ENCODE results near the gene METTL2B. TPM values are rescaled to one million over a fixed set of nuclear protein-coding genes. Genes with fewer than 3 reads are reported as not detected.

METTL2B gene
- polyA plus RNA-seq, 4 donors: 7.4 to 21.3 (median 11.2) TPM

- peaks cover 0 to 13% (median 2%) of the 10 kb centered on the region in 3 donors for H3K4me1 ChIP-seq (ENCODE audit: control insufficient read depth in 3 of 3, insufficient read depth in 2 of 3, low read depth in 1 of 3, low read length in 2 of 3)
- H3K4me3 ChIP-seq (ENCODE audit: low read depth in 1 of 3, low read length in 3 of 3): no peak overlapping the region
- FAIRE-seq (no peak), DNase-seq (no peak)
- H3K9me3 ChIP-seq (ENCODE audit: control insufficient read depth in 2 of 2, insufficient read depth in 1 of 2, low read depth in 1 of 2, low read length in 1 of 2): no peaks in the 10 kb centered on the region
- H3K36me3 ChIP-seq (ENCODE audit: control insufficient read depth in 3 of 3, insufficient read depth in 2 of 3, low read depth in 1 of 3, low read length in 3 of 3): no peaks in the 10 kb centered on the region
- WGBS, 3 donors: 85 to 90% (median 87%) methylated on average over 8 of the region's 8 CpGs
- H3K27ac ChIP-seq (ENCODE audit: low read depth in 1 of 3, low read length in 2 of 3): no peak overlapping the region
- no peaks in the 10 kb centered on the region for H3K27me3 ChIP-seq (ENCODE audit: control insufficient read depth in 3 of 3, insufficient read depth in 3 of 3, low read length in 3 of 3)
Observed at GRCh38 chr7:128437426-128438332, 38.9 kb upstream of the METTL2B start.

GRCh38 chr7:128442356-128442755 lies 34.2 kb upstream of the METTL2B start:
- peak overlapping the region in 1 of 3 donors; percentile 80 for H3K27ac ChIP-seq (ENCODE audit: low read depth in 1 of 3, low read length in 2 of 3)
- DNase-seq (peak; percentile 74 to 77), FAIRE-seq (no peak)
- peaks cover 0 to 34% (median 2%) of the 10 kb centered on the region in 3 donors for H3K4me1 ChIP-seq (ENCODE audit: control insufficient read depth in 3 of 3, insufficient read depth in 2 of 3, low read depth in 1 of 3, low read length in 2 of 3)
- no peaks in the 10 kb centered on the region for H3K27me3 ChIP-seq (ENCODE audit: control insufficient read depth in 3 of 3, insufficient read depth in 3 of 3, low read length in 3 of 3)
- H3K4me3 ChIP-seq (ENCODE audit: low read depth in 1 of 3, low read length in 3 of 3): no peak overlapping the region
- WGBS, 3 donors: 13 to 63% (median 43%) methylated on average over 3 of the region's 3 CpGs
- H3K36me3 ChIP-seq (ENCODE audit: control insufficient read depth in 3 of 3, insufficient read depth in 2 of 3, low read depth in 1 of 3, low read length in 3 of 3): no peaks in the 10 kb centered on the region
- no peaks in the 10 kb centered on the region for H3K9me3 ChIP-seq (ENCODE audit: control insufficient read depth in 2 of 2, insufficient read depth in 1 of 2, low read depth in 1 of 2, low read length in 1 of 2)

DNA sequence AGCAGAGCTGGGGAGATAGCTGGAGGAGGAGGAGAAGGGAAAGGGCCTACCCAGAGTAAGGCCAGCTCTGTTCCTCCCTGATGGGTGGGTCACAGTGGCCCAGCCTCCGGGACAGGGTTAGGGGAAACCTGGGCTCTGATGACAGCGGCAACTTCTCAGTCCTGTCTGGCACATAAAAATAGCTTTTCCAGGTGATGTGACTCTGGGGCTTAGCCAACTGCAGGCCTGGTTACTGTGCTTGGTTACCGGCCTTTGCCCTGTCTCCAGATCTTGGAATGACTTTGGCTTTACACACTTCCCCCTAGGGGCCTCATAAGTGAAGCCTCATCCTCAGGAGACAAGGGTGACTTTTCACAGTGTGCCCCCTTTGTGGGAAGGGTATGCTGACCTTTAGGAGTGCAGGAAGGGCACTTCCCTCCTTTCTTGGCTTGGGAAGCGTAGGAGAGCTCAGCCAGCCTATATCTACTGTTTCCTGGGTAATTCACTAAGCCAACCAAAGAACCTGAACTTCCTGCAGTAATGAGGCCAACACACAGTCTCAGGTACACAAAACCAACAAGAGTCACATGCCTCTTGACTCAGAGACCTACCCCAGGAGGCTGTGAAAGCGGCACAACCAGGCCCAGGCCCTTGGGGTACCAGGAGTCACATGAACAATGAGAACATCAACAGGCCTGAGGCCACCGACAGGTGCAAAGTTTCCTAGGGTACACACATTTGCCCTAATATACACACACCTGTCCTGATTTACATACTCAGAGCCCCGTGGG lies 32.5 kb upstream of the METTL2B start:
- Histone ChIP-seq H3K4me3 (ENCODE audit: low read depth in 1 of 3, low read length in 3 of 3) (no peak overlapping the region), H3K4me1 (ENCODE audit: control insufficient read depth in 3 of 3, insufficient read depth in 2 of 3, low read depth in 1 of 3, low read length in 2 of 3) (peaks cover 0 to 34% (median 2%) of the 10 kb centered on the region in 3 donors), H3K27me3 (ENCODE audit: control insufficient read depth in 3 of 3, insufficient read depth in 3 of 3, low read length in 3 of 3) (no peaks in the 10 kb centered on the region), H3K9me3 (ENCODE audit: control insufficient read depth in 2 of 2, insufficient read depth in 1 of 2, low read depth in 1 of 2, low read length in 1 of 2) (no peaks in the 10 kb centered on the region), H3K27ac (ENCODE audit: low read depth in 1 of 3, low read length in 2 of 3) (peak overlapping the region; percentile 25 to 80 (median 67)), H3K36me3 (ENCODE audit: control insufficient read depth in 3 of 3, insufficient read depth in 2 of 3, low read depth in 1 of 3, low read length in 3 of 3) (no peaks in the 10 kb centered on the region)
- no peak for FAIRE-seq
- WGBS, 3 donors: 14 to 49% (median 30%) methylated on average over 7 of the region's 7 CpGs
- DNase-seq: peak; percentile 65 to 91

DNA sequence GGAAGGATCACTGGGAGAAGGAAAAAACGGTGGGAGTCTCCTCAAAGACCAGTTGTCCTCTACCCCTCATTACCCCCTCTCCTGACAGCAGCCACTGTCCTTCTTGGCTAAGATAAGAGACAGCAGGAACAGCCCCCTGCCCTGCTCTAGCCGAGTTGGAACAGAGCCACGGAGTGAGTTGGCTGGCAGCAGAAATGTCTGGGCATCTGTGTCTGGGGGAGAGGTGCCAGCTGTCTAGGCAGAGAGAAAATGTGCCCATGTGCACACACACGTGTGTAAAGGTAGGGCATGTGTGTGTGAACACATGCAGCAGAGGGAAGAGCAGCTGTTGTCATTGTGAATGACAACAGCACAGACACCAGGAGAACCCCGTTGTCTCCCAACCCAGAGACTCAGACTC lies 30.2 kb upstream of the METTL2B start:
- H3K27me3 ChIP-seq (ENCODE audit: control insufficient read depth in 3 of 3, insufficient read depth in 3 of 3, low read length in 3 of 3): no peaks in the 10 kb centered on the region
- H3K4me3 ChIP-seq (ENCODE audit: low read depth in 1 of 3, low read length in 3 of 3): no peak overlapping the region
- no peak for DNase-seq
- no peak overlapping the region for H3K27ac ChIP-seq (ENCODE audit: low read depth in 1 of 3, low read length in 2 of 3)
- WGBS, 3 donors: 26 to 60% (median 35%) methylated on average over 5 of the region's 5 CpGs
- no peak for FAIRE-seq
- peaks cover 0 to 32% (median 2%) of the 10 kb centered on the region in 3 donors for H3K4me1 ChIP-seq (ENCODE audit: control insufficient read depth in 3 of 3, insufficient read depth in 2 of 3, low read depth in 1 of 3, low read length in 2 of 3)
- no peaks in the 10 kb centered on the region for H3K36me3 ChIP-seq (ENCODE audit: control insufficient read depth in 3 of 3, insufficient read depth in 2 of 3, low read depth in 1 of 3, low read length in 3 of 3)
- no peaks in the 10 kb centered on the region for H3K9me3 ChIP-seq (ENCODE audit: control insufficient read depth in 2 of 2, insufficient read depth in 1 of 2, low read depth in 1 of 2, low read length in 1 of 2)

DNA sequence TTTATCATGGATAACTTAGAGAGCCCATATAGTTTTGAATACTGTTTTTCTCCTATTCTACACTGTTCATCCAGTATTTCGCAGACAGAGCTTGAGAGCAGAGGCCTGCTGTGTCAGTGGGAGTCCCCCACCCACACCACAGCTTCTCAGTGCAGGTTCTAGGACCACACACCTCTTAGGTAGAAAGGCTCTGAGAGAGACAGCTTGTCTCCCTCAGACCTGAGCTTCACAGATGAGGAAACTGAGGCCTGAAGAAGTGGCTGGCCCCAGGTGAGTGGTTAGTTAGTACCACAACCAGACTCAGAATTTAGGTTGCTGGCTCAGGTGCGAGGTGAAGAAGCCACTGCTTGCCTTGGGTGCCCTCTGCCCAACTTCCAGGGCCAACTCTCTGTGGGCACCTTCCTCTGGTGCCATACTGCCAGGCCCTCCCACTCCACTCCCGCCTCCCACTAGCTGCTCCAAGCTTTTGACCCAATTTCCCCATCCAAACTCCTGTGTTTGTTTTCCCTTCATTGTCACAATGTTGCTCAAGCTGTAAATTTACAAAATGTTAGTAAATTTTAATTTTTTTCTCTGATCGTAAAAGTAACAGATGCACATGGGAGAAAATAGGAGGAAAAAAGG lies 28.5 kb upstream of the METTL2B start:
- H3K27ac ChIP-seq (ENCODE audit: low read depth in 1 of 3, low read length in 2 of 3): no peak overlapping the region
- FAIRE-seq: no peak
- H3K4me3 ChIP-seq (ENCODE audit: low read depth in 1 of 3, low read length in 3 of 3): no peak overlapping the region
- peaks cover 0 to 21% (median 0%) of the 10 kb centered on the region in 3 donors for H3K4me1 ChIP-seq (ENCODE audit: control insufficient read depth in 3 of 3, insufficient read depth in 2 of 3, low read depth in 1 of 3, low read length in 2 of 3)
- H3K27me3 ChIP-seq (ENCODE audit: control insufficient read depth in 3 of 3, insufficient read depth in 3 of 3, low read length in 3 of 3): no peaks in the 10 kb centered on the region
- WGBS, 3 donors: 71% methylated on average over 4 of the region's 4 CpGs
- no peak for DNase-seq
- no peaks in the 10 kb centered on the region for H3K9me3 ChIP-seq (ENCODE audit: control insufficient read depth in 2 of 2, insufficient read depth in 1 of 2, low read depth in 1 of 2, low read length in 1 of 2)
- H3K36me3 ChIP-seq (ENCODE audit: control insufficient read depth in 3 of 3, insufficient read depth in 2 of 3, low read depth in 1 of 3, low read length in 3 of 3): no peaks in the 10 kb centered on the region

DNA sequence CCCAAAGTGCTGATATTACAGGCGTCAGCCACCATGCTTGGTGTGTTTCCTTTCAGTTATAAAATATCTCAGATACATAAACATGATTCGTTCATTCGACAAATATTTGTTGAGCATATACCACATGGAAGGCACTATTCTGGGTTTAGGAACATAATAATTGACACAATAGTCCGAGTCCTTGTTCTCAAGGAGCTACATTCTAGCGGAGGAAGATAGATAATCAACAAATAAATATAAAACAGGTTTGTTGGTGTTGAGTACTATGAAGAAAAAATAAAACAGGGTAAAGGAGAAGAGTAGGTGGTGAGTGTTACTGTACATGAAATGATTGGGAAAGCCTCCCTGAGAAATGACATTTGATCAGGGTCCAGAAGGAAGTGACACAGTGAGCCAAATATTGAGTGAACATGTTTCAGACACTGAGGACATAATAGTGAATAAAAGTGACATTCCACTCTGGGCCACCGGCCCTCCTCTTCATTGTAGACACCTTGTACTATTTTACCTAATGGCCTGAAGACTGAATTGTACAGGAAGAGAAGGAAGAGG lies 27.7 kb upstream of the METTL2B start:
- WGBS, 3 donors: 87 to 89% (median 88%) methylated on average over 6 of the region's 6 CpGs
- FAIRE-seq: no peak
- no peaks in the 10 kb centered on the region for H3K27me3 ChIP-seq (ENCODE audit: control insufficient read depth in 3 of 3, insufficient read depth in 3 of 3, low read length in 3 of 3)

DNA sequence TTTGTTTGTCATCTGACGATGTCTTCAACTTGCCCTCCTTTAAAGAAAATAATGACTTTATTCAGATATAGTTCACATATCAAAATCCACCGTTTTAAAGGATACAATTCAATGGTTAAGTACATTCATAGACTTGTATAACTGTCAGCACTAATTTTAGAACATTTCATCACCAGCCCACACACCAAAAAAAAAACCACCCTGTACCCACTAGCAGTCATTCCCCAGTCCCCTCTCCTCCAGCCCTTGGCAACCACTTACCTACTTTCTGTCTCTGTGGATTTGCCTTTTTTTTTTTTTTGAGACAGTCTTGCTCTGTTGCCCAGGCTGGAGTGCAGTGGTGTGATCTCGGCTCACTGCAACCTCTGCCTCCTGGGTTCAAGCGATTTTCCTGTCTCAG lies 26.1 kb upstream of the METTL2B start:
- peaks cover 0 to 27% (median 5%) of the 10 kb centered on the region in 3 donors for H3K4me1 ChIP-seq (ENCODE audit: control insufficient read depth in 3 of 3, insufficient read depth in 2 of 3, low read depth in 1 of 3, low read length in 2 of 3)
- no peaks in the 10 kb centered on the region for H3K9me3 ChIP-seq (ENCODE audit: control insufficient read depth in 2 of 2, insufficient read depth in 1 of 2, low read depth in 1 of 2, low read length in 1 of 2)
- 72 to 83% (median 83%) methylated on average over 4 of the region's 4 CpGs for WGBS, 3 donors
- H3K36me3 ChIP-seq (ENCODE audit: control insufficient read depth in 3 of 3, insufficient read depth in 2 of 3, low read depth in 1 of 3, low read length in 3 of 3): no peaks in the 10 kb centered on the region
- no peak overlapping the region for H3K27ac ChIP-seq (ENCODE audit: low read depth in 1 of 3, low read length in 2 of 3)
- H3K27me3 ChIP-seq (ENCODE audit: control insufficient read depth in 3 of 3, insufficient read depth in 3 of 3, low read length in 3 of 3): no peaks in the 10 kb centered on the region
- no peak overlapping the region for H3K4me3 ChIP-seq (ENCODE audit: low read depth in 1 of 3, low read length in 3 of 3)
- FAIRE-seq (no peak), DNase-seq (no peak)

More for the DNA sequence above, 27.7 kb upstream of the METTL2B start:
- no peak for DNase-seq
- no peak overlapping the region for H3K4me3 ChIP-seq (ENCODE audit: low read depth in 1 of 3, low read length in 3 of 3)
- no peaks in the 10 kb centered on the region for H3K9me3 ChIP-seq (ENCODE audit: control insufficient read depth in 2 of 2, insufficient read depth in 1 of 2, low read depth in 1 of 2, low read length in 1 of 2)
- no peak overlapping the region for H3K27ac ChIP-seq (ENCODE audit: low read depth in 1 of 3, low read length in 2 of 3)
- no peaks in the 10 kb centered on the region for H3K36me3 ChIP-seq (ENCODE audit: control insufficient read depth in 3 of 3, insufficient read depth in 2 of 3, low read depth in 1 of 3, low read length in 3 of 3)
- peaks cover 0 to 21% (median 3%) of the 10 kb centered on the region in 3 donors for H3K4me1 ChIP-seq (ENCODE audit: control insufficient read depth in 3 of 3, insufficient read depth in 2 of 3, low read depth in 1 of 3, low read length in 2 of 3)

GRCh38 chr7:128450913-128451312 lies 25.6 kb upstream of the METTL2B start:
- no peak for FAIRE-seq
- WGBS, 3 donors: 91 to 95% (median 92%) methylated on average over 5 of the region's 5 CpGs
- Histone ChIP-seq H3K27ac (ENCODE audit: low read depth in 1 of 3, low read length in 2 of 3) (no peak overlapping the region), H3K36me3 (ENCODE audit: control insufficient read depth in 3 of 3, insufficient read depth in 2 of 3, low read depth in 1 of 3, low read length in 3 of 3) (no peaks in the 10 kb centered on the region), H3K4me3 (ENCODE audit: low read depth in 1 of 3, low read length in 3 of 3) (no peak overlapping the region), H3K9me3 (ENCODE audit: control insufficient read depth in 2 of 2, insufficient read depth in 1 of 2, low read depth in 1 of 2, low read length in 1 of 2) (no peaks in the 10 kb centered on the region), H3K27me3 (ENCODE audit: control insufficient read depth in 3 of 3, insufficient read depth in 3 of 3, low read length in 3 of 3) (no peaks in the 10 kb centered on the region), H3K4me1 (ENCODE audit: control insufficient read depth in 3 of 3, insufficient read depth in 2 of 3, low read depth in 1 of 3, low read length in 2 of 3) (peaks cover 0 to 27% (median 5%) of the 10 kb centered on the region in 3 donors)
- no peak for DNase-seq
